Measurements from ENCODE around the gene ARHGEF4. TPM values are rescaled to one million over a fixed set of nuclear protein-coding genes. Genes with fewer than 3 reads are reported as not detected.
A peak's percentile ranks its signal among the peaks of the same experiment; 100 is the strongest.

Gene ARHGEF4
- total and polyA plus RNA-seq, 2 experiments from 2014 or later = 4.6 to 16.6 TPM

DNA sequence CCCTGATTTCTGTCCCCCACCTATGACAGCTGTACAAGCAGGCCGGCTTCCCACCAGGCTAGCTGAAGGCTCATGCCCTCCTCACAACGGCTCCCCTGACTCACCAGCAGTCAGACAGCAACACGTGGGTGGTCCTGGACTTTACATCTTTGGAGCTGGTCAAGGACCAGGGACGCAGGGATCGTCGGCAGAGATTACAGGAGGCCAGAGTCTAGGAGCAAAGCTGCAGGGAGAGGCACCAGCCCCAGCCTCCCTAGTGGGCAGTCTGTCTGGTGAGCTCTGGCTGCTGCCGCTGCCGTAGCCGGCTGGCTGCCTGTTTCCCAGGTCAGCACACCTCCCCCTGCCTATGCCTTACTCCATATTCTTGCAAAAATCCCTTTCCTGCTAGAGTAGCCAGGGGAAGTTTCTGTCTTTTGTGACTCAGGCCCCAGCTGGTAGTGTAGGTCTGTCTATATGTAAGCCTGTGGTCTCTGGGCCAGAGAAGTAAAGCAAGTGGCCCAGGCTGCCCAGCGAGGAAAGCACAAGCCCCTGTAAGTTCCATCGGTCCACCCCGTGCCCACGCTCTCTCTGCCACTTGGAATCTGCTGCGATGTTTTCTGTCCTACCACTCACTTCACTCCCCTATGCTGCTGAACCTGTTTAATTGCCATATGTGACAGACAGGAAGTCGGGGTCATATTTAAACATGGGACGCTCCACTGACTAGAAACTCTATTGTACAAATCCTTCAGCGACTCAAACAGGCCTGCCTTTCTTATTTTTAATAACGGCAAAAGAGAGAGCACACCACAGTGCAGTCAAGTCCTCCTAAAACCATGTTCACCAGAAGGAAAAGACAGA, 2.4 kb upstream of the ARHGEF4 start (continued):
- TF ChIP-seq ZNF114 (CRISPR knock-in tag; IDR thresholded peaks at IDR 0.05) = no peak
- no peak for TF ChIP-seq JUNB (IDR thresholded peaks at IDR 0.05; ENCODE audit: unreplicated experiment)
- no peak for TF ChIP-seq ETS1 (IDR thresholded peaks at IDR 0.05)

- no peaks in the 10 kb centered on the region for H3K36me3 ChIP-seq (ENCODE audit: insufficient read depth)
- H3K4me3 ChIP-seq = no peak overlapping the region
- H2AFZ ChIP-seq = no peak overlapping the region
- peaks cover 31% of the 10 kb centered on the region for H3K27me3 Mint-ChIP-seq (ENCODE audit: insufficient read depth, low read depth, poor library complexity)
- no peak overlapping the region for H3K27ac ChIP-seq (ENCODE audit: low read depth)
- peaks cover 22% of the 10 kb centered on the region for H3K27me3 ChIP-seq (ENCODE audit: insufficient read depth)
- no peak overlapping the region for H3K4me3 Mint-ChIP-seq
- H3K4me1 ChIP-seq (ENCODE audit: insufficient read depth) = peaks cover 7% of the 10 kb centered on the region; the same call in 1 of the 2 replicates
- ATAC-seq (no peak), DNase-seq (ENCODE audit: low spot score) (no peak)
- no peak overlapping the region for H3K27ac Mint-ChIP-seq
- no peak overlapping the region for H3K4me2 ChIP-seq
- peaks cover 5% of the 10 kb centered on the region for H3K4me1 Mint-ChIP-seq
- H4K20me1 ChIP-seq (replicated peaks; ENCODE audit: insufficient read depth) = no peaks in the 10 kb centered on the region
- H3K9me2 ChIP-seq (ENCODE audit: insufficient read depth) = no peaks in the 10 kb centered on the region
- H3F3A ChIP-seq (replicated peaks; ENCODE audit: low read depth) = no peaks in the 10 kb centered on the region
- no peaks in the 10 kb centered on the region for H3K9me3 Mint-ChIP-seq
- no peak for TF ChIP-seq ZNF114 (CRISPR knock-in tag; IDR thresholded peaks at IDR 0.05)
- no peak for TF ChIP-seq ETS1 (IDR thresholded peaks at IDR 0.05)
- TF ChIP-seq CTCF (conservative IDR thresholded peaks at IDR 0.05; ENCODE audit: low read depth in 2 of 2) = no peak
- no peaks in the 10 kb centered on the region for H3K79me2 ChIP-seq (replicated peaks; ENCODE audit: insufficient read depth)
- H3K36me3 Mint-ChIP-seq (ENCODE audit: low read depth) = no peaks in the 10 kb centered on the region
These were observed 1.6 kb upstream of the ARHGEF4 start for GRCh38 chr2:130834931-130835765.

GRCh38 chr2:130835766-130836015, 1.0 kb upstream of the ARHGEF4 start:
- H3F3A ChIP-seq (replicated peaks; ENCODE audit: low read depth) = no peaks in the 10 kb centered on the region
- TF ChIP-seq EZH2phosphoT487 (IDR thresholded peaks at IDR 0.05; ENCODE audit: unreplicated experiment) (no peak), JUNB (IDR thresholded peaks at IDR 0.05; ENCODE audit: unreplicated experiment) (no peak), ZNF114 (CRISPR knock-in tag; IDR thresholded peaks at IDR 0.05) (no peak)
- TF ChIP-seq, protein P1, sequence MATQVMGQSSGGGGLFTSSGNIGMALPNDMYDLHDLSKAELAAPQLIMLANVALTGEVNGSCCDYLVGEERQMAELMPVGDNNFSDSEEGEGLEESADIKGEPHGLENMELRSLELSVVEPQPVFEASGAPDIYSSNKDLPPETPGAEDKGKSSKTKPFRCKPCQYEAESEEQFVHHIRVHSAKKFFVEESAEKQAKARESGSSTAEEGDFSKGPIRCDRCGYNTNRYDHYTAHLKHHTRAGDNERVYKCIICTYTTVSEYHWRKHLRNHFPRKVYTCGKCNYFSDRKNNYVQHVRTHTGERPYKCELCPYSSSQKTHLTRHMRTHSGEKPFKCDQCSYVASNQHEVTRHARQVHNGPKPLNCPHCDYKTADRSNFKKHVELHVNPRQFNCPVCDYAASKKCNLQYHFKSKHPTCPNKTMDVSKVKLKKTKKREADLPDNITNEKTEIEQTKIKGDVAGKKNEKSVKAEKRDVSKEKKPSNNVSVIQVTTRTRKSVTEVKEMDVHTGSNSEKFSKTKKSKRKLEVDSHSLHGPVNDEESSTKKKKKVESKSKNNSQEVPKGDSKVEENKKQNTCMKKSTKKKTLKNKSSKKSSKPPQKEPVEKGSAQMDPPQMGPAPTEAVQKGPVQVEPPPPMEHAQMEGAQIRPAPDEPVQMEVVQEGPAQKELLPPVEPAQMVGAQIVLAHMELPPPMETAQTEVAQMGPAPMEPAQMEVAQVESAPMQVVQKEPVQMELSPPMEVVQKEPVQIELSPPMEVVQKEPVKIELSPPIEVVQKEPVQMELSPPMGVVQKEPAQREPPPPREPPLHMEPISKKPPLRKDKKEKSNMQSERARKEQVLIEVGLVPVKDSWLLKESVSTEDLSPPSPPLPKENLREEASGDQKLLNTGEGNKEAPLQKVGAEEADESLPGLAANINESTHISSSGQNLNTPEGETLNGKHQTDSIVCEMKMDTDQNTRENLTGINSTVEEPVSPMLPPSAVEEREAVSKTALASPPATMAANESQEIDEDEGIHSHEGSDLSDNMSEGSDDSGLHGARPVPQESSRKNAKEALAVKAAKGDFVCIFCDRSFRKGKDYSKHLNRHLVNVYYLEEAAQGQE (IDR thresholded peaks at IDR 0.05; ENCODE audit: unreplicated experiment) = no peak

More at GRCh38 chr2:130835766-130836015, 1.0 kb upstream of the ARHGEF4 start:
- H3K27ac ChIP-seq (ENCODE audit: low read depth) = no peak overlapping the region
- Mint-ChIP-seq H3K9me3 (no peaks in the 10 kb centered on the region), H3K4me3 (no peak overlapping the region), H3K27ac (no peak overlapping the region), H3K36me3 (ENCODE audit: low read depth) (no peaks in the 10 kb centered on the region), H3K27me3 (ENCODE audit: insufficient read depth, low read depth, poor library complexity) (peaks cover 31% of the 10 kb centered on the region), H3K4me1 (peaks cover 5% of the 10 kb centered on the region)
- no peaks in the 10 kb centered on the region for H4K20me1 ChIP-seq (replicated peaks; ENCODE audit: insufficient read depth)
- no peak overlapping the region for H3K4me3 ChIP-seq
- no peaks in the 10 kb centered on the region for H3K9me2 ChIP-seq (ENCODE audit: insufficient read depth)
- peaks cover 22% of the 10 kb centered on the region for H3K27me3 ChIP-seq (ENCODE audit: insufficient read depth)
- H3K4me2 ChIP-seq = peak overlapping the region; percentile 92; the same call in 1 of the 2 replicates
- H3K79me2 ChIP-seq (replicated peaks; ENCODE audit: insufficient read depth) = no peaks in the 10 kb centered on the region
- DNase-seq (ENCODE audit: low spot score) = no peak
- H3K36me3 ChIP-seq (ENCODE audit: insufficient read depth) = no peaks in the 10 kb centered on the region
- peaks cover 7% of the 10 kb centered on the region; the same call in 1 of the 2 replicates for H3K4me1 ChIP-seq (ENCODE audit: insufficient read depth)
- H2AFZ ChIP-seq = no peak overlapping the region
- no peak for ATAC-seq

Data from GM23338 (cell line).